Activated CD8-positive, alpha-beta memory T cell treated with anti-CD3 and anti-CD28 coated beads for 4 hours (primary cell): Measurements from ENCODE around the gene GTF2F2.
"Not testable (repeated sequence)": the region's sequence is repeated elsewhere in the genome, so short reads cannot be mapped to it uniquely, and the experiment has no call there.

Source experiments
- DNase-seq, 2 donors: peaks; one replicate each; pipeline ENCODE4 v3.0.0-alpha.2; 2020; ENCODE audit warnings: low read depth in 2 of 2

Gene GTF2F2

GRCh38 chr13:45178349-45179162, 58.2 kb downstream of the GTF2F2 start:
- no peak for DNase-seq

GRCh38 chr13:45179428-45179827, 59.1 kb downstream of the GTF2F2 start:
- DNase-seq: no peak

DNA sequence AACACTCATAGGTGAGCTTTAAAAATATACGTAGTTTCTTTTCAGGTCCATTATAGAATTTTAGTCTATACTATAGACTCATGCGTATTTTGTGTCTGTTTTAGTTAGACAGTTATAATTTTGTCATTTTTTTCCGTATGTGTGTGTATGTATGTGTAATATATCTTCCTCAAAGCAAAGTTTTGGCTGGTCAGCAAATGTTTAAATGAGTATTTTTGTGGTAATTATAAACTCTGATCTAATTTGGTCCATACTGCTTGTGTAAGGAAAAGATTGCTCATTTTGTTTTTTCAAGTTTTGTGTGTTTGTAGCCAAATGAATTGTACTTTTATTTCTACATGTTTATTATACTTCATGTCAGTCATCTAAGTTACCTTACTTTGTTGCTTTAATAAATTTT, 60.0 kb downstream of the GTF2F2 start:
- DNase-seq: no peak

- DNase-seq: no peak
These were observed 60.6 kb downstream of the GTF2F2 start for GRCh38 chr13:45180713-45181601.

DNA sequence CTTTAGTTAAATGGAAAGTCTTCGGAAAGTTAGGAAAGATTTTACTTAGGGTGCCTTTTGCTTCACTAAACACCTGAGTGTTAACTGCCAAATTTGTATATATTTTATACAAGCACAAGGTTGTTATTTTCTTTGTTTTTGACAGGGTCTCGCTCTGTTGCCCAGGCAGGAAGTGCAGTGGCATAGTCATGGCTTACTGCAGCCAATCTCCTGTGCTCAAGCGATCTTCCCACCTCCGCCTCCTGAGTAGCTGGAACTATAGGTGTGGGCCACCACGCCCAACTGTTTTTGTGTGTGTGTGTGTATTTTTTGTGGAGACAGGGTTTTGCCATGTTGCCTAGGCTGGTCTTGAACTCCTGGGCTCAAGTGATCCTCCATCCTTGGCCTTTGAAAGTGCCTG, 64.4 kb downstream of the GTF2F2 start:
- DNase-seq: no peak

GRCh38 chr13:45185286-45185685, 65.0 kb downstream of the GTF2F2 start:
- DNase-seq: no peak

GRCh38 chr13:45189077-45189476, 68.8 kb downstream of the GTF2F2 start:
- not testable (repeated sequence) for DNase-seq

GRCh38 chr13:45189511-45189910, 69.2 kb downstream of the GTF2F2 start:
- not testable (repeated sequence) for DNase-seq

GRCh38 chr13:45191874-45192273, 71.6 kb downstream of the GTF2F2 start:
- DNase-seq: no peak

GRCh38 chr13:45194081-45194939, 74.0 kb downstream of the GTF2F2 start:
- no peak for DNase-seq

GRCh38 chr13:45195421-45195820, 75.1 kb downstream of the GTF2F2 start:
- no peak for DNase-seq

GRCh38 chr13:45196096-45196495, 75.8 kb downstream of the GTF2F2 start:
- DNase-seq: no peak

DNA sequence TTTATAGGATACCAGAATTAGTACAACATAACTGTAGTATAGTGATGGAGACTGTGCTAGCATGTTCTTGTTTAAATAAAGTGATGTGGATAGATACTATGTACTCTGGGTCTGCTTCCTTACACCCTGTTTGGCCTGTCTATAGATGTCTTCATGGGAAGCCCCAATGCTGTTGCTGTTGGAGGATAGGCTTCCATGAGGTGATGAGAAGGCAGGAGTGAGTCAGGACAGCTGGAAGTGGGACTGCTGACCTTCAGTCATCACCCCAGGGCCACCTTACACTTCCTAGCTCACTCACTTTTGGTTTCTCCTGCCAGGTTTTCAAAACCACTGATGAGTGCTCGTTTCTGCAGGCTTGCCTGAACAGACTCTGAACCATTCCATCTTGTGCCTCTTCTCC, 76.3 kb downstream of the GTF2F2 start:
- no peak for DNase-seq

DNA sequence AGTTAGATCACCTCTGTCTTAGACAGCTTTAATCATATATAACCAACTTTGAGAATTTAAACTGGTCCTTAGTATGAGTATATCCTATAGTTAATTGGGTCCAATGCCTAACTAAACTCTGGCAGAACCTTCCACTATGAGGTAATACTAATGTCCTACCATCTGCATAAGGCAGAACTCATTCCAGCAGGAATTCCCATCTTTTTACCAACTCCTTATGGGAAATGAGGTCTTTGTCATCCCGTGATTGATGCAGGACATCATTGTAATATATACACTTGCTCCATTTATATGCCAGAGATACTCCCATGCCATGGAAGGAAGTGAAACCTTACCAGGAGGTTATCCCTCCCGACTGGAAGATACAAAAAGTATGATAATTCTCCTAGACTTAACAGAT, 77.7 kb downstream of the GTF2F2 start:
- DNase-seq: no peak

GRCh38 chr13:45198924-45199323, 78.6 kb downstream of the GTF2F2 start:
- no peak for DNase-seq

- DNase-seq: no peak
These were observed 79.4 kb downstream of the GTF2F2 start for GRCh38 chr13:45199711-45200110.

DNA sequence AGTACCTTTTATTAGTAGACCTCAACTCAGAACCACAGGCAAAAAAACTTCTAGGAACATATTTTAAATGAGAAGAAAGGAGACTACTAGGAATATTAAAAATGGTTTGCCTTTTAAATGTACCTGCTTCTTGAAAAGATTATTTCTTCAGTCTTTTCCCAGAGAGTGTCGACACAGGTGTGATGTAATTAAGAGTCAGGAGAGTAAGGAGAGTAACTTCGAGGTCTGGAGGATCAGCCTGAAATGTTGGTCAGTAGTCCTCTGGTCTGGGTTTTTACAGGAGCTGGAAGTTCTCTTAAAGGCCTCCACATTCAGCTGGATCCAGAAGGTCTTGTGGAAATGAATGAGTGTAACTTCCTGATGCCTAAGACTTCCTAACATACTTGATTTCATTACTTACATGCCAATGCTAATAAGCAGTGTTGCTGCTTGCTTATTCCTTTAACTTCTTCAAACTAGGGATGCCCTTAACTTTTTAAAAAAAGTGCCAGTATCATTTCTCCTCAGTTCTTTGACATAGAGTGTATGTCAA, 80.5 kb downstream of the GTF2F2 start, which contains the start of gene KCTD4:
Gene KCTD4 (minus strand): TSS at position 345 of the 532 bp plus-strand sequence. CDS start 6,478 bp downstream, outside the sequence.
- no peak for DNase-seq

DNA sequence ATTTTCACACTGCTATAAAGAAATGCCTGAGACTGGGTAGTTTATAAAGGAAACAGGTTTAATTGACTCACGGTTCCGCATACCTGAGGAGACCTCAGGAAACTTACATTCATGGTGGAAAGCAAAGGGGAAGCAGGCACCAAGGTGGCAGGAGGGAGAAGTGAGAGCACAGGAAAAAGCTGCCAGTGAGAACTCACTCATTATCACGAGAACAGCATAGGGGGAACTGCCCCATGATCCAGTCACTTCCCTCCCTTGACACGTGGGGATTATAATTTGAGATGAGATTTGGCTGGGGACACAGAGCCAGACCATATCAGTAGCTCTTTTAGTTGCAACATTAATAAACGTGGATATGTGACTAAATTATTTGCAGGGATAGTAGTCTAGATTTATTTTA, 84.8 kb downstream of the GTF2F2 start:
- DNase-seq: no peak

DNA sequence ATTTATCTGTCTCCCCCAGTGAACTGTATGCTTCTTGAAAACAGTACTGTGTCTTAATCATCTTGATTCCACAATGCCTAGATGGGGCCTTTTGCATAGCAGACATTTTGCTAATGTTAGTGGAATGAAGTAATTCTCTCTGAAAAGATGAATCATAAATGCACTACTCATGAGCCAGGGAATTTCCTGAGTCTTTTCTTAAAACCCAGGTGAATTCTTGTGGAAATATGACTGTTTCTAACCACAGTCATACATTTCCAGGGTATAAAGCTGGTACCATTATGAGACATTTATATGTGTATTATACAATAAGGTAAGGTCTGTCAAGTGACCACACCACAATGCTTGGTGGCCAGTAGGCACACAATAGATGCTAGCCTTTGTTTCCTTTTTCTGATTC, 86.0 kb downstream of the GTF2F2 start:
- DNase-seq: no peak

GRCh38 chr13:45207319-45207718, 87.0 kb downstream of the GTF2F2 start:
- DNase-seq: no peak

GRCh38 chr13:45208132-45208531, 87.8 kb downstream of the GTF2F2 start:
- DNase-seq: no peak

DNA sequence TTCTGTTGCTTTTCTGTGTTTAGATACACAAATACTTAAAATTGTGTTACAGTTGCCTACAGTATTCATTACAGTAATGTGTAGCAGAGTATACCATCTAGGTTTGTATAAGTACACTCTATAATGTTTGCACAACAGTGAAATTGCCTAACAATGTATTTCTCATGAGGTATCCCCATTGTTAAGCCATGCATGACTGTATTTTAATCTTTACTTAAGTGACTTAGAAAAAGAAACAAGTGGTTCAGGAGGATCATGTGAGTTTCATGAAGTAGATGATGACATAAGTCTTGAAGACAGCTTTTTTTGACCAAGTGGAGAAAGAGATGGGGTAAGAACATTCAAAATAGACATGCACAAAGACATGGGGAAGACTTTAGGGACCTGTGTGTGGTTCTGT, 88.9 kb downstream of the GTF2F2 start:
- DNase-seq: no peak
